LNCAP (cell line): ENCODE results near the gene WSB2.

Experiments
- TF ChIP-seq, protein P1 (sequence below): fragments of 450-650 bp; IDR thresholded peaks from 2 replicates; pipeline ENCODE4 v1.5.1; 2017; ENCODE audit warnings: mild to moderate bottlenecking

WSB2 gene

DNA sequence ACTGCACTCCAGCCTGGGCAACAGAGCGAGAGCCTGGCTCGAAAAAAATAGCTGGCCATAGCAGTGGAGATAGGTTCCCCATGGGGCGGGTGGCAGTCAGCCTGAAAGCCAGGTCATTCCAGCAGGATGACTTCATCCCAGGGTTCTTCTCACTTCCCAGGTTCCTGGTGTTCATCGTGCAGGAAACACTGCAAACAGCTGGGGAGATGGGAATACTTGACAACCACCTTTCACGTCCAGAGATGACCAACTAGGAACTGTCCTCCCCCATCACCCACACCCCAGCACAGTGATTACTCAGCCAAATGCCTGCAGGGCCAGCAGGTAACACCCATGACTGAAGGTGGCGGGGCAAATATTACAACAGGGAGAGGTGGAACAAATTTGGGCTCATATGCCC is 41.1 kb upstream of the WSB2 start:
- TF ChIP-seq, protein P1, sequence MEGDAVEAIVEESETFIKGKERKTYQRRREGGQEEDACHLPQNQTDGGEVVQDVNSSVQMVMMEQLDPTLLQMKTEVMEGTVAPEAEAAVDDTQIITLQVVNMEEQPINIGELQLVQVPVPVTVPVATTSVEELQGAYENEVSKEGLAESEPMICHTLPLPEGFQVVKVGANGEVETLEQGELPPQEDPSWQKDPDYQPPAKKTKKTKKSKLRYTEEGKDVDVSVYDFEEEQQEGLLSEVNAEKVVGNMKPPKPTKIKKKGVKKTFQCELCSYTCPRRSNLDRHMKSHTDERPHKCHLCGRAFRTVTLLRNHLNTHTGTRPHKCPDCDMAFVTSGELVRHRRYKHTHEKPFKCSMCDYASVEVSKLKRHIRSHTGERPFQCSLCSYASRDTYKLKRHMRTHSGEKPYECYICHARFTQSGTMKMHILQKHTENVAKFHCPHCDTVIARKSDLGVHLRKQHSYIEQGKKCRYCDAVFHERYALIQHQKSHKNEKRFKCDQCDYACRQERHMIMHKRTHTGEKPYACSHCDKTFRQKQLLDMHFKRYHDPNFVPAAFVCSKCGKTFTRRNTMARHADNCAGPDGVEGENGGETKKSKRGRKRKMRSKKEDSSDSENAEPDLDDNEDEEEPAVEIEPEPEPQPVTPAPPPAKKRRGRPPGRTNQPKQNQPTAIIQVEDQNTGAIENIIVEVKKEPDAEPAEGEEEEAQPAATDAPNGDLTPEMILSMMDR = no peak

DNA sequence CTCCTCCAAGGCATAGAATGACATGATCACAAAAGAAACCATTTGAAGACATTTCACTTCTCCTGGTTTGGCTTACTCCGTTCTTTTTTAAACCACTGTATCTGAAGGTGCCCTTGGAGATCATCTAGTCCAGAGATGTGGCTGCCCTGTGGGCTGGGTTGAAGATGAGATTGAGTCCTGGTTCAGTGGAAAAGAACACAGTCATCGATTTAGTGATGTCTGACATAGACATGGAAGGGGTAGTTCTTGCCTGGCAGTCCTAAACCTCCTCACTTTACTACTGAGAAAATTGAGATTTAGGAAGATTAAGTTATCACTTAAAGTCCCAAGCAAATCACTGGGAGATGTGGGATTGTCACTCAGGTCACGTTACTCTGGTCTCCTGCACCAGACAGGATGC is 40.1 kb upstream of the WSB2 start:
- TF ChIP-seq, protein P1 = no peak

DNA sequence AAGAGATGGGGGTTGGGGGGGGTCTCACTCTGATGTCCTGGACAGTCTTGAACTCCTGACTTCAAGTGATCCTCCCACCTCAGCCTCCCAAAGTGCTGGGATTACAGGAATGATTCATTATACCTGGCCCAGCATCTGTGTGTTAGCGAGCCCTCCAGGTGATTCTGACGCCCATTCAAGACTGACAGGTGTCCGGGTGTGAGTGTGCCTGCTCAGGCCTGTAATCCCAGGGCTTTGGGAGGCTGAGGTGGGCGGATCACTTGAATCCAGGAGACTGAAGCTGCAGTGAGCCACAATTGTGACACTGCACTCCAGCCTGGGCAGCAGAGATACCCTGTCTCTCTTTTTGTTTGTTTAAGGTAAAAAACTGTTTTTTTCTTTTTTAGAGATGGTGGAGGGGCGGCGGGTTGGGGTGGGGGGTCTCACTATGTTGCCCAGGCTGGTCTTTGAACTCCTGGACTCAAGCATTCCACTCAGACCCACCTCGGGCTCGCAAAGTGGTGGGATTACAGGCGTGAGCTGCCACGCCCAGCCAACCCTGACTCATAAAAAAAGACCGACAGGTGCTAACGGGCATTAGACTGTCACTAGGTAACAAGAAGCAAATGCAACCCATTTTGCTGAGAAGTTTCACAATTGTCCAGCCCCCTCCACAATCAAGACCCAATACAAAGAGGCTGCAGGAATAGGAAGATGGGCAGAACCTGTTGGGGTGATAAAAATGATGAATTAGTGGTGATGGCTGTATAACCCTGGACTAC is 38.1 kb upstream of the WSB2 start:
- TF ChIP-seq, protein P1 = no peak

DNA sequence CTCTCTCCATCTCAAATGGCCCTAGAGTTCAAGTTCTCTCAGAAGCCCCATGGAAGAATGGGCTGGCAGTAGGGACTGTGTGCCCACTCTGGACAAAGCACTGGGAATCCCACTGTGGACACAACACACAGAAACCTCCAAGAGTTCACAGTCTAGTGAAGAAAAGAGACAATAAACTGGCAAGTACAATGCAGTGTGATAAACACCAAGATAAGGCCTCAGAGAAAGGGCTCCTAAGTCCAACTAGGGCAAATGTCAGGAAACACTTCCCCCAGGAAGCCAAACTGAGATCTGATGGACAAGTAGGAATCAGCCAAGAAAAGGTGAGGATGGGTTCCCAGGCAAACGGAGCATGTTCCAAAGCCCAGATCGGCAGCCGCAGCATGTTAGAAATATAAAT is 37.4 kb upstream of the WSB2 start:
- TF ChIP-seq, protein P1 = no peak

DNA sequence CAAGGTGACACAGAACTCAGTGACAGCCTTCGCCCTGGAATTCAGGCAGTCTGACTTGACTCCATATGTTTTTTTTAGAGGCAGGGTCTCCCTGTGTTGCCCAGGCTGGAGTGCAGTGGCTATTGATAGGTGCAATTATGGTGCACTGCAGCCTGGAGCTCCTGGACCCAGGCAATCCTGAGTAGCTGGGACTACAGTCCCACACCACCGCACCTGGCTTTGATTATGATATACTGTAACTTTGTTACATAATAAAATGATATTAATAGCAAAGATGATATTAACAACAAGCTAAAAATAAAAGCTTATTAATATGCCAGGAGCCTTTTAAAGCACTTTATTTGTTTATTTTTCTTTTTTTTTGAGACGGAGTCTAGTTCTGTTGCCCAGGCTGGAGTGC is 33.1 kb upstream of the WSB2 start:
- TF ChIP-seq, protein P1 = no peak

DNA sequence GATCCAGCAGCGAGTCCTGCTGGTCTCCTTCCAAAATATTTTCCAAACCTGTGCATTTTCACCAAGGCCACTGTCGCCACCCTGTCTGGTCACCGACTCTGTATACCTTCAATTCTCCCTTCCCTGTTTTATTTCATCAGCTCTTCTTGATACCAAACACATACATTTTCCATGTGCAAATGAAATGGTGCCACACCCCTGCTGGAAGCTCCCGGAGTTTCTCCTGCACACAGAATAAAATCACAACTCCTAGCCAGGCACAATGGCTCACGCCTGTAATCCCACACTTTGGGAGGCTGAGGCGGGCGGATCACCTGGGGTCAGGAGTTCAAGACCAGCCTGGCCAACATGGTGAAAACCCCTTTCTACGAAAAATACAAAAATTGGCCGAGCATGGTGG is 28.8 kb upstream of the WSB2 start:
- TF ChIP-seq, protein P1 = no peak

DNA sequence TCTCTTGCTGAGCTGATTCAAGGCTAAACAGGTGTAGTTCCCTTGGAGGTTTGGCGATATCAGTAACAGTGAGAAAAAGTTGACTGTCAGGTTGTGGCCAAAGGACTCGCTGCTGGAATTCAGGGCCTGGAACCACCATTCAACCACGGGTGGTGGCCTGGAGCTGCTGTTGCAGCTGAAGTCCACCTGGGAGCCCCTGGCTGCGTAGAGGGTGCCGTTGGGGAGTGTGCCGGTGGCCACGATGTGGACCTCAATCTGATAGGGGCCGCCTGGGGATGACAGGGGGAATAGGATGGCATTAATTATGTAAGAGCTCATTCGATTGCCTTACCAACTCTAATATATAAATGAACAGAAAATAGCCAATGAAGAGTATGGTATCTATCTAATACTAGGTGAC is 21.2 kb upstream of the WSB2 start:
- TF ChIP-seq, protein P1 = no peak

DNA sequence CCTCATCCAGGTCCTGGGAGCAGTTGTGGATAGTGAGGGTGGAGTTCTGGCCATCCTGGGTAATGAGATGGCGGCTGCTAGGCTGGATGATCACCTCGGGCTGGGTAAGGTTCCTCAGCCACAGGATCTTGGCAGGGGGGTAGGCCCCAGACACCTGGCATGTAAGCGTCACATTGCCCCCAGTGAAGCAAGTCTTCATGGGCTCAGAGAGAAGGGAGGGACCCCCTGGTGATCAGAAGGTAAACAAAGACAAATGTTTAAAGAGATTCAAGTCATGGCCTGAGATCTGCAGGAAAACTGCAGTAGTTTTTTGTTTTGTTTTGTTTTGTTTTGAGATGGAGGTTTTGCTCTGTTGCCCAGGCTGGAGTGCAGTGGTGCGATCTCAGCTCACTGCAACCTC is 12.8 kb upstream of the WSB2 start:
- TF ChIP-seq, protein P1 = no peak
